Endothelial cell of umbilical vein (primary cell): ENCODE data around the gene VSX1. TPM values are rescaled to one million over a fixed set of nuclear protein-coding genes. Genes with fewer than 3 reads are reported as not detected.

Experiments
- BruUV-seq: library from RNA; stranded (reverse); fragments of 400-500 nt; replicated peaks from 2 replicates; lab custom pipeline; 2021; lab: Mats Ljungman, UMichigan
- CTCF ChIA-PET: fragments of 300-600, 350-600 bp; sonication (Branson Sonifier 250); formaldehyde crosslinking; loops from one replicate; lab custom pipeline; 2021; ENCODE audit warnings: antibody characterized with exemption, inconsistent platforms; lab: Charles Lee
- POLR2A ChIA-PET: fragments of 300-600, 350-600 bp; sonication (Branson Sonifier 250); formaldehyde crosslinking; loops from one replicate; lab custom pipeline; 2021; ENCODE audit warnings: antibody characterized with exemption, inconsistent platforms; lab: Charles Lee
- DNase-seq: peaks from one replicate; pipeline ENCODE4 v3.0.0-alpha.2; 2011; ENCODE audit warnings: low read depth, low spot score
- FAIRE-seq: peaks from 2 replicates; lab custom pipeline; 2011; peaks lifted over from hg19 to GRCh38; lab: Jason Lieb, UNC
- H2AFZ ChIP-seq: 2 replicates; pipeline ENCODE4 v1.6.0; 2012; ENCODE audit warnings: low read depth, low read length, control low read depth, inconsistent platforms
- H3K27ac ChIP-seq: 2 replicates; pipeline ENCODE4 v1.5.1; 2011; ENCODE audit warnings: low read depth, mild to moderate bottlenecking, control low read depth, low read length, moderate library complexity; ENCODE audit not compliant: insufficient read depth
- H3K27me3 ChIP-seq, 2 experiments: 2 replicates each; pipeline versions ENCODE4 v1.6.0 to v1.6.1; 2011; ENCODE audit warnings: low read length in 2 of 2, mixed read lengths in 1 of 2; ENCODE audit not compliant: control insufficient read depth in 2 of 2, insufficient read depth in 2 of 2
- H3K36me3 ChIP-seq, 2 experiments: 2 replicates in 1 of 2; 3 replicates in 1 of 2; pipeline ENCODE4 v1.5.1; 2011; ENCODE audit warnings: low read length in 2 of 2, mild to moderate bottlenecking in 1 of 2, moderate library complexity in 1 of 2; ENCODE audit not compliant: control insufficient read depth in 2 of 2, insufficient read depth in 2 of 2; ENCODE audit errors: extremely low read depth in 1 of 2
- H3K4me1 ChIP-seq: 3 replicates; pipeline ENCODE4 v1.5.1; 2011; ENCODE audit warnings: mild to moderate bottlenecking, low read length; ENCODE audit not compliant: control insufficient read depth, insufficient read depth; ENCODE audit errors: extremely low read depth
- H3K4me2 ChIP-seq: 2 replicates; pipeline ENCODE4 v1.6.1; 2011; ENCODE audit warnings: low read length, control low read depth, mixed read lengths; ENCODE audit not compliant: insufficient read depth
- H3K4me3 ChIP-seq, 3 experiments: fragments of 200-600 bp in 1 of 3; sonication (generic), shearing (Covaris generic) in 1 of 3; replicated peaks in 1 of 3; 2 replicates each; pipeline ENCODE4 v1.5.1; 2011 to 2016; ENCODE audit warnings: control low read depth in 3 of 3, low read length in 3 of 3, mild to moderate bottlenecking in 2 of 3, inconsistent platforms in 1 of 3, low read depth in 1 of 3, moderate library complexity in 1 of 3; ENCODE audit not compliant: insufficient read depth in 1 of 3
- H3K79me2 ChIP-seq: 2 replicates; pipeline ENCODE4 v1.6.0; 2012; ENCODE audit warnings: low read length, inconsistent platforms; ENCODE audit not compliant: control insufficient read depth, insufficient read depth
- H3K9ac ChIP-seq: replicated peaks from 2 replicates; pipeline ENCODE3; 2011; ENCODE audit warnings: low read length, control low read depth; ENCODE audit not compliant: insufficient read depth; ENCODE audit errors: extremely low read depth
- H3K9me1 ChIP-seq: replicated peaks from 3 replicates; pipeline ENCODE4 v1.6.0; 2011; ENCODE audit warnings: mild to moderate bottlenecking, low read length; ENCODE audit not compliant: control insufficient read depth, insufficient read depth; ENCODE audit errors: extremely low read depth
- H3K9me3 ChIP-seq: replicated peaks from 2 replicates; pipeline ENCODE4 v1.5.1; 2012; ENCODE audit warnings: low read length, inconsistent platforms; ENCODE audit not compliant: control insufficient read depth, insufficient read depth
- H4K20me1 ChIP-seq: replicated peaks from 2 replicates; pipeline ENCODE3; 2011; ENCODE audit warnings: mild to moderate bottlenecking, low read length; ENCODE audit not compliant: control insufficient read depth, insufficient read depth; ENCODE audit errors: extremely low read depth
- CTCF ChIP-seq, 2 donors: IDR thresholded peaks; 1 replicate in 1 of 2; 2 replicates in 1 of 2; pipeline ENCODE4 v1.5.1; 2011; ENCODE audit warnings: low read length in 2 of 2, mild to moderate bottlenecking in 2 of 2, moderate library complexity in 2 of 2, control low read depth in 1 of 2, inconsistent platforms in 1 of 2, low read depth in 1 of 2; ENCODE audit not compliant: insufficient read depth in 1 of 2; ENCODE audit errors: extremely low read depth in 1 of 2
- EZH2 ChIP-seq: IDR thresholded peaks from 2 replicates; pipeline ENCODE4 v1.6.1; 2012; ENCODE audit warnings: borderline replicate concordance, low read depth, mild to moderate bottlenecking, moderate library complexity, low read length, inconsistent platforms; ENCODE audit not compliant: severe bottlenecking
- FOS ChIP-seq: IDR thresholded peaks from 2 replicates; pipeline ENCODE4 v1.6.1; 2011; ENCODE audit warnings: mild to moderate bottlenecking, low read length, moderate library complexity, borderline replicate concordance; ENCODE audit not compliant: insufficient read depth
- GATA2 ChIP-seq: IDR thresholded peaks from 2 replicates; pipeline ENCODE4 v1.7.0; 2011; ENCODE audit warnings: low read depth, mild to moderate bottlenecking, moderate library complexity, mixed read lengths, low read length; ENCODE audit not compliant: insufficient read length, insufficient read depth
- JUN ChIP-seq: IDR thresholded peaks from 2 replicates; pipeline ENCODE4 v1.6.1; 2011; ENCODE audit warnings: borderline replicate concordance, low read depth; ENCODE audit not compliant: insufficient read length, insufficient read depth
- MAX ChIP-seq: IDR thresholded peaks from 2 replicates; pipeline ENCODE4 v1.6.1; 2011; ENCODE audit not compliant: insufficient read depth, insufficient read length
- MYC ChIP-seq: IDR thresholded peaks from one replicate; pipeline ENCODE4 v1.6.1; 2011; ENCODE audit warnings: mild to moderate bottlenecking, low read depth, low read length
- POLR2A ChIP-seq: IDR thresholded peaks from 2 replicates; pipeline ENCODE4 v1.6.1; 2012; ENCODE audit warnings: low read depth, mild to moderate bottlenecking, control low read depth, low read length
- POLR2AphosphoS5 ChIP-seq: IDR thresholded peaks from 2 replicates; pipeline ENCODE4 v1.6.1; 2012; ENCODE audit warnings: low read depth, mild to moderate bottlenecking, control low read depth, low read length, moderate library complexity; ENCODE audit not compliant: insufficient read depth
- dilution Hi-C: fragments of 300-500 bp; cut with MboI; formaldehyde crosslinking; loops from one replicate; pipeline ENCODE4 v1.15.0; 2019; ENCODE audit warnings: low sequenced_read_pairs; ENCODE audit not compliant: extremely low pct_ligation_motif_present
- intact Hi-C: fragments of 100-400 bp; cut with micrococcal nuclease; formaldehyde crosslinking; loops from one replicate; pipeline ENCODE4 v1.10.0; 2022
- polyA plus RNA-seq, 4 experiments: library from polyadenylated mRNA; depleted of rRNA in 3 of 4; stranded (reverse) in 3 of 4; unstranded in 1 of 4; fragments of >200 nt; gene quantifications; 2 replicates each; pipeline versions ENCODE4 v1.2.1 to v1.2.3, GENCODE V29; 2011 to 2012; ENCODE audit warnings: missing spikeins in 1 of 4
- total RNA-seq: library from RNA; stranded (reverse); gene quantifications from 2 replicates; pipeline ENCODE4 v1.2.3, GENCODE V29; 2021

The VSX1 gene
- total and polyA plus RNA-seq, 2 donors (not counting 3 experiments of a cell fraction or from before 2014, with no cell fraction given): not detected

- TF ChIP-seq JUN (no peak), GATA2 (no peak), MAX (no peak), CTCF (IDR thresholded peaks at IDR 0.05; ENCODE audit: extremely low read depth in 1 of 2, insufficient read depth in 1 of 2, low read depth in 1 of 2, low read length in 2 of 2) (no peak), FOS (no peak), EZH2 (no peak), MYC (no peak), POLR2AphosphoS5 (no peak), POLR2A (no peak)
- DNase-seq: no peak
Observed at GRCh38 chr20:25044660-25045342, 37.1 kb downstream of the VSX1 start.

More at GRCh38 chr20:25044660-25045342, 37.1 kb downstream of the VSX1 start:
- no peak for FAIRE-seq
- H3K9ac ChIP-seq: no peak overlapping the region
- H3K27me3 ChIP-seq: no peaks in the 10 kb centered on the region
- ChIA-PET POLR2A (no interaction called here), CTCF (interaction anchor here (1.5 kb wide), 1 partner anchor 20 kb away, joined by 4 read pairs; no protein-coding TSS in a partner anchor)
- H2AFZ ChIP-seq: no peak overlapping the region
- H4K20me1 ChIP-seq: no peaks in the 10 kb centered on the region
- H3K4me1 ChIP-seq: no peaks in the 10 kb centered on the region
- dilution Hi-C loops (no loop called here), intact Hi-C loops (no loop called here)
- no TSS peak for BruUV-seq
- H3K9me3 ChIP-seq: no peaks in the 10 kb centered on the region
- H3K27ac ChIP-seq: no peak overlapping the region
- H3K9me1 ChIP-seq: no peaks in the 10 kb centered on the region
- no peaks in the 10 kb centered on the region for H3K79me2 ChIP-seq
- no peaks in the 10 kb centered on the region for H3K36me3 ChIP-seq
- H3K4me2 ChIP-seq: no peak overlapping the region
- H3K4me3 ChIP-seq: no peak overlapping the region
